Ammon's horn (tissue), 1 donor: Measurements from ENCODE around the gene CYP2W1.

Source experiments
- DNase-seq: peaks from one replicate; pipeline ENCODE4 v3.0.0-alpha.2; 2016; ENCODE audit warnings: low spot score

Gene CYP2W1

GRCh38 chr7:983616-984071 lies 663 bp downstream of the CYP2W1 start:
- DNase-seq: no peak

DNA sequence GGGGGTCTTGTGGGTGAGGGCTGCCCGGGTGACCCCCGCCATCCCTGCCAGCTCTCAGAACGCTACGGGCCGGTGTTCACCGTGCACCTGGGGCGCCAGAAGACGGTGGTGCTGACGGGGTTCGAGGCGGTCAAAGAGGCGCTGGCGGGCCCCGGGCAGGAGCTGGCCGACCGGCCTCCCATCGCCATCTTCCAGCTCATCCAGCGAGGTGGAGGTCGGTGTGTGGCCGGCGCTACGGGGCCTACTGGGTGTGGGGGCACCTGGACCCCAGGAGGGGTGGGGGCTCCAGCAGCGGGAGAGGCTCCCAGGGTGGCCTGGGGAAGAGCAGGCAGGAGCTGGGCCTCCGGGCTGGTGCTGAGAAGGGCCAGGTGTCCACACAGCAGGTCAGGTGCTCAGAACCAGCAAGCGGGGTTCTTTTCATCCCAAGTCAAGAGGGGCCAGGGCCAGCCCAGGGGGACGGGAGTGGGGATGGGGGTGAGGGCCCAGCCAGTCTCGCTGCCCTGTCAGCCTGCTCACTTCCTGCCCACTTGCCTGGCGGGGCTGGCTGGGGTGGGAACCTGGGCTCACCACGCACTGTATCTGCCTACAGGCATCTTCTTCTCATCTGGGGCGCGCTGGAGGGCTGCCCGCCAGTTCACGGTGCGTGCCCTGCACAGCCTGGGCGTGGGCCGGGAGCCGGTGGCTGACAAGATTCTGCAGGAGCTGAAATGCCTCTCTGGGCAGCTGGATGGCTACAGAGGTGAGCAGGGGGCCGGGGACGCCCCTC lies 1.6 kb downstream of the CYP2W1 start:
- no peak for DNase-seq

DNA sequence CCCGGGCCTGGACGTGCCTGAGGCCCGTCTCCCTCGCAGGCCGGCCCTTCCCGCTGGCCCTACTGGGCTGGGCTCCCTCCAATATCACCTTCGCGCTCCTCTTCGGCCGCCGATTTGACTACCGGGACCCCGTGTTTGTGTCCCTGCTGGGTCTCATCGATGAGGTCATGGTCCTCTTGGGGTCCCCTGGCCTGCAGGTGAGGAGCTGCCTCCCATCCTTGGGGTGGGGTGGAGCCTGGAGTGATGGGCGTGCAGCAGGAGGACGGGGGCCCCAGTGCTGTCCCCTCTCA lies 2.1 kb downstream of the CYP2W1 start:
- no peak for DNase-seq

GRCh38 chr7:985915-986741 lies 3.1 kb downstream of the CYP2W1 start:
- DNase-seq: no peak

DNA sequence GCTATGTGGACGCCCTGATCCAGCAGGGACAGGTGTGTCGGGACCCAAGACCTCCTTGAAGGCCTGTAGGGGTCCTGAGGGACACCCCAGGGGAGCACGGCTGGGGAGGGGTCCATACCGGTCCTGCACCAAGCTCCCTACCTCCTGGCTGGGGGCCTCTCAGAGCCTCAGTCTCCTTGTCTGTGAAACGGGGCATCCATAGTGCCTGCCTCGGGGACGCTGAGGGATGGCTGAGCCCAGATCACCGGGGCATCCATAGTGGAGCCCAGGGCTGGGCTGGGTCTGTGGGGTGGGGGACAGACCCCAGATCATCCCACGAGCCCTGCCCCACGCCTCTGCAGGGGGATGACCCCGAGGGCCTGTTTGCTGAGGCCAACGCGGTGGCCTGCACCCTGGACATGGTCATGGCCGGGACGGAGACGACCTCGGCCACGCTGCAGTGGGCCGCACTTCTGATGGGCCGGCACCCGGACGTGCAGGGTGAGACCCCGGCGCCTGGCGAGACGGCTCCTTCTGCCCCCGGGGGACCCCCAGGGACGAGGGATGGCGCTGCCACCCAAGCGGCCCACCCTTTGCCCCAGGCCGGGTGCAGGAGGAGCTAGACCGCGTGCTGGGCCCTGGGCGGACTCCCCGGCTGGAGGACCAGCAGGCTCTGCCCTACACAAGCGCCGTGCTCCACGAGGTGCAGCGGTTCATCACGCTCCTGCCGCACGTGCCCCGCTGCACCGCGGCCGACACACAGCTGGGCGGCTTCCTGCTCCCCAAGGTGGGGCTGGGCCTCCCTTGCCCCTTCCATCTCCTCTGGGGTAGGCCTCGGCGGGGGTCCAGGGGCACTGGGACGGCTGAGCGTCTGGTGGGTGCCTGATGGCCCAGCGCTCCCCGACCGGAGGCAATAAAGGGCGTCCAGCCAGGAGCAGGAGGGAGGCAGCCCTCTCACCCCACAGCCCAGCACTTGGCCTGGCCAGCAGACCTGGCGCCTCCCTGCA lies 4.1 kb downstream of the CYP2W1 start:
- no peak for DNase-seq

DNA sequence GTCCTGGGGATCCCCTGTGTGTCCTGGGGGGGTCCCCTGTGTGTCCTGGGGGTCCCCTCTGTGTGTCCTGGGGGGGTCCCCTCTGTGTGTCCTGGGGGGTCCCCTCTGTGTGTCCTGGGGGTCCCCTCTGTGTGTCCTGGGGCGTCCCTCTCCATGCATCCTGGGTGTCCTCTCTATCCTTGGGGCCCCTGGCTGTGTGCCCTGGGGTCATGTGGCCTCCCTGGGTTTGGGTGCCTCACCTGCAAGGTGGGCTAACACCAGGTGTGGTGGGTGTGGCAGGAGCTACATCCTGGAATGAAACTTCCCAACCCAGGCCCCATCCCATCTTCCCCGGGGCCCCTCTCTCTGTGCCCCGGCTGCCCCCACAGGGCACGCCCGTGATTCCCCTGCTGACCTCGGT lies 4.9 kb downstream of the CYP2W1 start:
- DNase-seq: no peak

GRCh38 chr7:988426-988911 lies 5.5 kb downstream of the CYP2W1 start:
- no peak for DNase-seq

DNA sequence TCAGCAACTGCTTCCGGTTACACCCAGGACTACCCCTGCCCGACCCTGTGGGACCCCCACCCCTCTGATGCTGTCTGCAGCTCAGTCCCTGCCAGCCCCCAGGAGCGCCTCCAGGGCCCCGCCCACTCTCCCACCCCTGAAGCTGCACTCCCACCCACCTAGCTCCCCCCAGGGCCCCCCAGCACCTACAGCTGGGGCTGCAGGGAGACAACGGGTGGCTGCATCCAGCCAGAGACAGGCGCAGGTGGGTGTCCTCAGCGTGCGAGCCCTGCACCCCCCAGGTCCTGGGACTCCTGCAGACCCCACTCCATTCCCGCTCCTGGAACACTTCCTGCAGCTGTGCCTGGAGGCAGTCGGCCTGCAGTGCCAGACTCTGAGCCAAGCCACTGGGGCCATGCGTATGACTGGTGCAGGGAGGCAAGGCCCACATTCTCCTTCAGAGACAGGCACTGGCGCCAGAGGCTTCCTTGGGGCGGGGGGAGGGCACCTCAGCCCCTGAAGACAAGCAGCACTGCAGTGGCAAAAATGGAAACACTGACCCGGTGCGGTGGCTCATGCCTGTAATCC lies 6.1 kb downstream of the CYP2W1 start:
- DNase-seq: no peak

GRCh38 chr7:990352-990932 lies 7.5 kb downstream of the CYP2W1 start:
- DNase-seq: no peak

GRCh38 chr7:990933-991728 lies 8.2 kb downstream of the CYP2W1 start:
- no peak for DNase-seq

GRCh38 chr7:991729-992656 lies 9.0 kb downstream of the CYP2W1 start:
- no peak for DNase-seq

GRCh38 chr7:992709-993607 lies 10.0 kb downstream of the CYP2W1 start:
- peak; percentile 100 for DNase-seq

DNA sequence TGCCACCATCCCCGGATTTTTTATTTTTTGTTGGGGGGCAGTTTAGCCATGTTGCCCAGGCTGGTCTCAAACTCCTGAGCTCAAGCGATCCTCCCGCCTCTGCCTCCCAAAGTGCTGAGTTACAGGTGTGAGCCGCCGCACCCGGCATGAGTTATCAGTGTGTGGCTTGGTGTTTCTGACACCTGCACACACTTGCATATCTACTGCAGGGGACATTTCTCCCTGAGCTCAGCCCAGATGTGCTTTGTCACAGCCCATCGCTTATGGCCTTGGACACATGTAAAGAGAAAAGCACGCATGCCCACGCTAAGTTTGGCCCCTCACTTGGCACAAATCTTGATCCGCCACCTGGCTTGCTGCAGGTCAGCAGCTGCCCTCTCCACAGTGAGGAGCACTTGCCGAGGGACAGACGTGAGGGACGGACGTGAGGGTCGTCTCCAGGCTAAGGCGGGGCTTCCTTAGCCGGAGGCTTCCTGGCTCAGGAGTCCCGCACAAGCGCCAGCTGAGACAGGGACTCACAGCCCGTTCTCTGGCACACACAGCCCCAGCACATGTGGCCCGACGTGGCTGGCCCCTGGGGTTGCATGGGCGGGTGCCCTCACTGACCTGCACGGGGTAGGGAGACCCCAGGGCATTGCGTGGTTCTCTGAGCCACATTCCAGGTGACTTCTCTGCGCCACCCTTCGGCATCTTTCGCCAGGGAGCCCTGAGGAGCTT lies 11.8 kb downstream of the CYP2W1 start:
- DNase-seq: no peak

- DNase-seq: no peak
These were observed 12.6 kb downstream of the CYP2W1 start for GRCh38 chr7:995571-995970.

DNA sequence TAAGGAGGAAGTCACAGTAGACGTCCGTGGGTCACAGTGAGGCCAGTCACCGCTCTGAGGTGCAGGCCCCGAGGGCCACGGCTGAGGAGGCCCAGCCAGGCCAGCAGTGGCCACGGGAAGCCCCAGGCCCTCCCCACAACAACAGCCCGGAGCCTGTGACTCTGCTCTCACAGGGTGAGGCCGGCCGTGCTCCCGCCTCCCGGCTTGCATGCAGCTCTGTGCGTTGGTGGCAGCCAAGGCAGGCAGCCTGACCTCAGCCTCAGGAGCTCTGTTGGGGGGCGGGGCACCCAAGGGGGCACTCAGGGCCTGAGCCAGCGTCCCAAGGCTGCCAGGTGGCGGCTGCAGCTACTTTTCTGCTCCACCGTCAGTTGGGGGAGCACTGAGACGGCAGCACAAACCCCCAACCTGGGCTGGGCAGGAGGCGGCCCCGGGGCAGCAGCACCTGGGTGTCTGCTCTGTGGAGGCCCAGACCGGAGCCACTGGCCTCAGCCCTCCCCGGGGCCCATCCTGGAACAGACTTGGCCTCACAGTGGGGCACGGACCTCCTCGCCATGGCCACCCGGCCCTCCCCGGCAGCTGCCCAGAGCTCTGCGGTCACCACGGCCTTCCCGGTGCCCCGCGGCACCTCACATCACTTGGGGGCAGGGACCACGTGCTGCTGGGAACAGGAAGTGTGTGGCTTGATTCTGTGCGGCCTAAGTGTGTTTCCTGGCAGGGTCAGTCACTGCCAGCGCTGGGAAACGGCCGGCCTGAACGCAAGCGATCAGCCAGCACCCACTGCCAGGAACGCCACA lies 13.3 kb downstream of the CYP2W1 start:
- no peak for DNase-seq

- DNase-seq: no peak
These were observed 14.7 kb downstream of the CYP2W1 start for GRCh38 chr7:997404-998395.
